IPS-11a (cell line): ENCODE data around the gene SCN5A.

ENCODE experiments used
- H3K4me3 ChIP-seq: one replicate; pipeline ENCODE4 v1.5.1; 2013; ENCODE audit warnings: low read depth, low read length, control low read depth

SCN5A gene

GRCh38 chr3:38545983-38546382 is 103.5 kb downstream of the SCN5A start:
- H3K4me3 ChIP-seq = no peak overlapping the region

- no peak overlapping the region for H3K4me3 ChIP-seq
Measured at GRCh38 chr3:38545550-38545949, 103.9 kb downstream of the SCN5A start.

DNA sequence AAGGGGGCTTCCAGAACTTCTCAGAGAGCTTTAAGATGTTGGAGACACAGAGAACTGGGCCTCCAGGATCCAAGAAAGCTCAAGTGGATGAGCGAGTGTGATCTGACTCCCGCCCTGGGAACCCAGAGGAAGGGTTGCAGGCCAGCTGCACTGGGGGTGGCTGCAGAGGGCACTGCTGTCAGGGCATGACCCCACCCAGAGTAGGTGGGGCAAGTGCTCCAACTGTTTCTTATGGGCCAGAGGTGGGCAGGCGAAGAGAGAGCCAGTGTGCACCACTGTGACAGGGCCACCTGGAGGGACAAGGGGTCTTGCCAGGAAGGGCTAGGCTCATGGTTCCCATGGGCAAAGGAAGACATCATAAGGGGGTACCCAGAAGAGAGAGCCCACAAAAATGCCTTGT is 104.6 kb downstream of the SCN5A start:
- H3K4me3 ChIP-seq = no peak overlapping the region

DNA sequence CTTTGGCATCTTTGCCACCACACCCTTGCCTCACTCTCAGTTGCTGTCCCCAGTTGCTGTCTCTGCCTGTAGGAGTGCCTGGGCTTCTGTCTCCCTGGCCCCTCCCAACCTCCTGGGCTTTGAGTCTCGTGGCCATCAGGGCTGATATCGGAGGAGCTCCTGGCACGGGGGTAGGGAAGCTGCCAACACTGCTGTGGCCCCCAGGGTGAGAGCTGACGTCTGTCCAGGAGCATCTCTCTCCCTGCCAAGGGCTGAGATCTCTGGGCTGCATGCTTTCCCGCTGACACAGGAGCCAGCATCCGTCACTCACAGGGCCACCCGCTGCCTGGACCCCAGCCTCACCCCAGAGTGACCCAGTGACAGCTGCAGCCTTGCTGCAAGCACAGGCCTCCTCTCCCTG is 105.9 kb downstream of the SCN5A start:
- H3K4me3 ChIP-seq = no peak overlapping the region

GRCh38 chr3:38542401-38543298 is 106.8 kb downstream of the SCN5A start:
- H3K4me3 ChIP-seq = no peak overlapping the region

- no peak overlapping the region for H3K4me3 ChIP-seq
Measured at GRCh38 chr3:38541806-38542205, 107.7 kb downstream of the SCN5A start.

- no peak overlapping the region for H3K4me3 ChIP-seq
Measured at GRCh38 chr3:38538773-38539353, 110.6 kb downstream of the SCN5A start.

DNA sequence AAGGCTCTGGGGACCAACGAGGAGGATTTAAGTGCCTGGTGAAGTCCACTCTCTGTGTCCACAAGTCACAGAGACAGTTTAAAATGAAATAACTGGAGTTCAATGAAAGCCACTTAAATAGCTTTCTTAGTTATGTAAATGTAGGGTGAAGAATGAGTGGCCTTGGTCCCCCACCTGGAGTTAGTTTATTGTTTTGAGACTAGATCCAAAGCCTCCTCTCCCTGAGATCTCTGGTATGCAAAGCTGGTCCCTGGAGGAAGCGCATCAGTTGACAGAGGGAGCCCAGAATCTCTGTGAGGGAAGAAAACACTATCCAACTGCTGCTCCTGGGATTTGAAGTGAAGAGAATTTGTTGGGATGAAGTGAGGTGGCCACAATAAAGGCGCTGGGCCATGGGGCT is 112.8 kb downstream of the SCN5A start:
- H3K4me3 ChIP-seq = no peak overlapping the region

DNA sequence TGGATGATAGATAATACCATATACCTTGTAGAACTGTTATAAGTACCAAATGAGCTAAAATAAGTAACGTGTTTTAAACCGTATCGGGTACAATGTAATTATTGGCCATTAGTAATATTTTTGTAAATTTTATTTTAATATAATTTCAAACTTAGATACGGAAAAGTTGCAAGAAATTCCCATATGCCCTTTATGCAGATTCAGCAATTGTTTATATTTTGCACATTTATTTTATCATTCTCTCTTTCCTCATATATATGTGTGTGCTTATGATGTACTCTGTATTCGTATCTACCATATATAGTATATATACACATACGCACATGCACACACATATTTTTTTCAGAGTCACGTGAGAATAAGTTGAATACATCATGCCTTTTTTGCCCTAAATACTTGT is 114.9 kb downstream of the SCN5A start:
- H3K4me3 ChIP-seq = no peak overlapping the region

GRCh38 chr3:38534180-38534579 is 115.3 kb downstream of the SCN5A start:
- H3K4me3 ChIP-seq = no peak overlapping the region

DNA sequence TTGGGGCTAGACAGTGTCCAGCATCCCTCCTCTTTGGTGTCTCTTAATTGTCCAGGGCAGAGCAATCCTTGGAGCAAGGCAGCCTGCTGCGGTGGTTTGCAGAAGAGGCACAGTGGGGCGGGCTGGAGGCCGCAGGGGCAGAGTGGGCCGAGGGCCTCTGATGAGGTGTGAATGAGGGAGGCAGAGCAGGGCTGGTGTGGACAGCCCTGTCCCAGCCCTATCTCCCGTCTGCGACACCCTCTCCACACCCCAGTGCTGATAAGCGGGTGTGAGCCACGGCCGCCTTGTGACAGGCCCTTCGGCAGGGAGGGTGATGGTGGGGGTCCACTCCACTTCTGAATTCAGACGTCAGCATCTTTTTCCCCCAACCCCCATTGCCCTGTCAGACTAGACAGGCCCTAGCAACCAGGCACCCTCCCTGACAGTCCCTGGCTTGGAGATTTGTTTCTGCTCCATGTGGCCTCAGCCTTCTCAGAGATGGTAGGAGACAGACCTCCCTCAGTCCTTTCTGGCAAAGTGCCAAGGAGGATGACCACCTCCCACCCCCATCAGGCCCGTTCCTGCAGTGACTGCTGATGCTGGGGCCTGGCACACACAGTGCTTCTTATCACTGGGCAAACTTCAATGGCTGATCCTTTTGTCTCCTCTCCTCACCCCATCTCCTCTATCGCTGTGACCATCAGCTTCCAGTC is 116.1 kb downstream of the SCN5A start:
- no peak overlapping the region for H3K4me3 ChIP-seq

DNA sequence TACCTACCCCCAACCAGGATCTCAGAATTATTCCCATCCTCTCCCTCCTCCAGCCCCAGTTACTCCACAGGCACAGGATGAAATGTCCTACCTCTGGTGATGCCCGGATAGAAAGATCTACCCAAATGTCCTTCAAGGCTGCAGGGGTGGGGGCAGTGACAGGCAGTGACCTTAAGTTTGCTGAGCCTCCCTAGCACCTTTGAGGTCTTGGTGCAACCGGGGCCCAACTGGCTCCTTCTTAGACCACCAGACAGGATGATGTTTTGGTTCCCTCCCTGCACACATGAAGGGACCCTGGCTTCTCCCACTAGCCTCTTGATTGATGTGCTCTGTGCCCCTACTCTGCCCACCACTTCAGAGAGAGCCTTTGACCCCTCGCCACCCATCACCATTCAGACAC is 117.0 kb downstream of the SCN5A start:
- H3K4me3 ChIP-seq = no peak overlapping the region

GRCh38 chr3:38528457-38528856 is 121.0 kb downstream of the SCN5A start:
- no peak overlapping the region for H3K4me3 ChIP-seq

DNA sequence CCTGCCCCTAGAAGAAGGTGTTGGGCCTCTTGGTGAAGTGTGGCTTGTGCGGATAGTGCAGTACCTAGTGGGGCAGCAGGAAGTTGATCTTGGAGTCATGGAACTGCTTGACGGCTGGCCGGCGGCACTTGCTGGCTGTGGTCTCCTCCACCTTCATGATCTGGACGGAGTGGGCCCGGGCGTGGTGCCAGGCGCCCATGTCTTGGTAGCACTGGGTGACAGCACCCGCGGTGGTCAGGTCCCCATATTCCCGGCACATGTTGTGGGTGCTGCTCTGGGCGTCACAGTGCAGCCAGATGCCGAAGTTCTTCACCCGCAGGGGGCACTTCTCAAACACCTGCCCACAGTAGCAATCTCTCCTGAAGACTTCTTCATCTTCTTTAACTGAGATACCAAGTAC is 122.7 kb downstream of the SCN5A start:
- H3K4me3 ChIP-seq = no peak overlapping the region

- H3K4me3 ChIP-seq = no peak overlapping the region
Measured at GRCh38 chr3:38524141-38524739, 125.2 kb downstream of the SCN5A start.

GRCh38 chr3:38522002-38522401 is 127.5 kb downstream of the SCN5A start:
- H3K4me3 ChIP-seq = no peak overlapping the region

DNA sequence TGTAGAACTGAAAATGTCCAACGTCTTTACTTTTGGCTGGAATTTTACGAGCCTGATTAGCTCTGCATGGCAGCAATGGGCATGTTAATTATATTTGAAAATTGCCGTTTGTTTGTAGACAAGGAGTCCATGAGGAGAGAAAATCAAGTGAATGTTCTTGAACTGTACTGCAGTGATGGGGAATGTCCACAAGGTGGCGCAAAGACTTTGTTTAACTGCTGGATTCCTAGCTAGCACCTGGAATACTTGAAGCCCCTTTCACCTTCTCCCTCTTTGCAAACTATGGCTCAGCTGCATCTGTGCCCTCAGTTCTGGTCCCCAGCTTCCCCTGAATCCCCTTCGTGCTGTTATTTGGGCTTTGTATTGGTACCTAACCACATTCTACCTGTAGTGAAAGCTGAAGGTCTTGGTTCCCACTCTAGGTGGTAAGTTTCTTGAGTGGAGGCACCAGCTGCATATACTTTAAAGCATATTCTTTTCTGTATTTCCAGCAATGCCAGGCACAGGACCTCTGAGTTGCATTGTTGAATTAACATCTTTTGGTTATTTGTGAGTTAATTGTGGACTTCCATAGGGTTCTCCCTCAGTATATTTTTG is 128.0 kb downstream of the SCN5A start:
- no peak overlapping the region for H3K4me3 ChIP-seq

DNA sequence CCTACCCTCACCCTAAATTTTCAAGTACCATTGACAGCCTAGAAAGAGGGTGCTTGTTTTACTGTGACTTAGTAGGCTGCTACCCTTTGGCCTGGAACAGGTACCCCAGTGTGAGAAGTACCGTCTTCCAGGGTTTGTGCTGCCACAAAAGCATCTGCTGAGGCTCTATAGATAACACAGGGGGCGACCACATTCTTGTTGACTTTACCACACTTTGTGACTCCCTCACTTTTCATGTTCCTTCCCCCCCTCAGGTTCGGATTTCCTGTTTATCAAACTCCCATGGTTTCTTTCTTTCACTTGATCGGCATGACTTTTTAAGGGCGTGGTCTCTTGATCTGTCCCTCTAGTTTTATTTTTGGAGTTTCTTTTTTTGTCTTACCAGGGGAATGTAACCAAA is 129.8 kb downstream of the SCN5A start:
- no peak overlapping the region for H3K4me3 ChIP-seq

DNA sequence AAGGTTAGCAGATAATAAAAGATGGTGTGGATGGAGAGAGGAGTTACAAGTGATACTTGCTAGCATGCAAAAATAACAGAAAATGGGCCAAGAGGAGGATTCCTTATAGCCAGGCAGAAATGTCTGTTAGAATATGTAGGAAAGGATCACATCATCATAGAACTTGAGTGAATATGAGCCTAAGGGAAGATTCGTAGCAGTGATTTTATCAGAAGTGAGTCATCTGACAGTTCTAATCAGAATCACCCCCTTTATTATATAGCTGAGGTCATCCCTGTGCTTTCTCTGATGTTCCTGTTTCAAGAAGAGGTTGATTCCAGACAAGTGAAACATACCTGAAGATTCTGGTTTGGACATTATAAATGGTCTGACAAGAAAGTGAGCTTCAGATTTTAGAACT is 130.5 kb downstream of the SCN5A start:
- H3K4me3 ChIP-seq = no peak overlapping the region

GRCh38 chr3:38516669-38517068 is 132.8 kb downstream of the SCN5A start:
- H3K4me3 ChIP-seq = no peak overlapping the region

DNA sequence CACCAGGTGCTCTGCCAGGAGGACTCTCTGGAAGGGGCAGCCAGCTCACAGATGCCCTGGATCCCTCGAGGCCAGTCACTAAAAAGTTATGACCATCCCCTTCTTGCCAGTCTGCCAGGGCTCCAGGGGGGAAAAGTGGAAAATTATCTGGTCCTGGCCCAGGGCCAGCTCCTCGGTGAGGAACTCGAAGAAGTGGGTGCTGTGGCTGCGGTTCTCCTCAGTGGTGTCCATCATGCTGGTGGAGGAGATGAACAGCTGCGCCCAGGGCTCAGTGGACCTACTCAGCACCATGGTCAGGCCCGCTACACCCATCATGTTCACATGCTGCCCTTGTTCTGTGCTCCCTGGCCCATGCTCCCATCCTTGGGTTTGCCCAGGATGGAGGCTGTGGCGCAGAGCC is 134.1 kb downstream of the SCN5A start:
- H3K4me3 ChIP-seq = no peak overlapping the region
